HG03039 (cell line): ENCODE data around the gene CCR6.

Experiments
- ATAC-seq: cut with Tn5 transposase; IDR thresholded peaks from one replicate; pipeline ENCODE4 v1.9.1; 2021; ENCODE audit warnings: mild to moderate bottlenecking, moderate library complexity; ENCODE audit not compliant: unreplicated experiment

The CCR6 gene

GRCh38 chr6:167119670-167120582, 3.0 kb upstream of the CCR6 start:
- ATAC-seq, result no peak

GRCh38 chr6:167120583-167120903, 2.4 kb upstream of the CCR6 start:
- ATAC-seq, result no peak

GRCh38 chr6:167121335-167121841, 1.5 kb upstream of the CCR6 start:
- ATAC-seq, result no peak

GRCh38 chr6:167122041-167122826, 662 bp upstream of the CCR6 start:
- no peak for ATAC-seq

- no peak for ATAC-seq
These were observed 1.9 kb downstream of the CCR6 start for GRCh38 chr6:167124753-167125152.

GRCh38 chr6:167125410-167125809, 2.5 kb downstream of the CCR6 start:
- ATAC-seq, result no peak

GRCh38 chr6:167125855-167126349, 3.0 kb downstream of the CCR6 start:
- no peak for ATAC-seq

- no peak for ATAC-seq
These were observed 5.1 kb downstream of the CCR6 start for GRCh38 chr6:167127785-167128531.

GRCh38 chr6:167129159-167129558, 6.3 kb downstream of the CCR6 start:
- no peak for ATAC-seq

- ATAC-seq, result no peak
These were observed 6.7 kb downstream of the CCR6 start for GRCh38 chr6:167129562-167129961.

- no peak for ATAC-seq
These were observed 7.2 kb downstream of the CCR6 start for GRCh38 chr6:167130008-167130677.

- ATAC-seq, result no peak
These were observed 8.1 kb downstream of the CCR6 start for GRCh38 chr6:167130712-167131684.

GRCh38 chr6:167134448-167135328, 11.8 kb downstream of the CCR6 start:
- no peak for ATAC-seq

GRCh38 chr6:167136376-167136775, 13.5 kb downstream of the CCR6 start:
- ATAC-seq, result no peak

- ATAC-seq, result no peak
These were observed 14.2 kb downstream of the CCR6 start for GRCh38 chr6:167137081-167137480.

GRCh38 chr6:167137881-167138280, 15.0 kb downstream of the CCR6 start:
- no peak for ATAC-seq

- ATAC-seq, result no peak
These were observed 16.9 kb downstream of the CCR6 start for GRCh38 chr6:167139761-167140160.
